Neural crest cell (in vitro differentiated cells): ENCODE results near the gene ODAD4. TPM values are rescaled to one million over a fixed set of nuclear protein-coding genes. Genes with fewer than 3 reads are reported as not detected.

Source experiments
- DNase-seq: peaks from one replicate; pipeline ENCODE4 v3.0.0; 2021; ENCODE audit warnings: low read depth, mixed read lengths, low spot score
- H3K27ac Mint-ChIP-seq: one replicate; pipeline ENCODE4 v1.8.0; 2021; ENCODE audit warnings: mild to moderate bottlenecking, mixed read lengths; ENCODE audit not compliant: unreplicated experiment
- H3K27me3 Mint-ChIP-seq: 2 replicates; pipeline ENCODE4 v1.8.0; 2021; ENCODE audit warnings: low read depth, mild to moderate bottlenecking, mixed read lengths
- H3K36me3 Mint-ChIP-seq: 2 replicates; pipeline ENCODE4 v1.8.0; 2021; ENCODE audit warnings: low read depth, mild to moderate bottlenecking, mixed read lengths
- H3K4me1 Mint-ChIP-seq: 2 replicates; pipeline ENCODE4 v1.8.0; 2021; ENCODE audit warnings: mixed read lengths
- H3K4me3 Mint-ChIP-seq: one replicate; pipeline ENCODE4 v1.8.0; 2021; ENCODE audit warnings: mild to moderate bottlenecking, mixed read lengths
- H3K9me3 Mint-ChIP-seq: 2 replicates; pipeline ENCODE4 v1.8.0; 2021; ENCODE audit warnings: mixed read lengths
- total RNA-seq: library from RNA; stranded (reverse); gene quantifications from 2 replicates; pipeline ENCODE4 v1.2.1, GENCODE V29; 2021
- TF ChIP-seq, protein P1 (sequence below): fragments of 200-600 bp; sonication (generic); conservative IDR thresholded peaks from 2 replicates; pipeline ENCODE4 v1.5.0; 2021; ENCODE audit warnings: antibody characterized with exemption, mild to moderate bottlenecking

The ODAD4 gene
- total RNA-seq, 1 donor from 2014 or later: 4.8 TPM

DNA sequence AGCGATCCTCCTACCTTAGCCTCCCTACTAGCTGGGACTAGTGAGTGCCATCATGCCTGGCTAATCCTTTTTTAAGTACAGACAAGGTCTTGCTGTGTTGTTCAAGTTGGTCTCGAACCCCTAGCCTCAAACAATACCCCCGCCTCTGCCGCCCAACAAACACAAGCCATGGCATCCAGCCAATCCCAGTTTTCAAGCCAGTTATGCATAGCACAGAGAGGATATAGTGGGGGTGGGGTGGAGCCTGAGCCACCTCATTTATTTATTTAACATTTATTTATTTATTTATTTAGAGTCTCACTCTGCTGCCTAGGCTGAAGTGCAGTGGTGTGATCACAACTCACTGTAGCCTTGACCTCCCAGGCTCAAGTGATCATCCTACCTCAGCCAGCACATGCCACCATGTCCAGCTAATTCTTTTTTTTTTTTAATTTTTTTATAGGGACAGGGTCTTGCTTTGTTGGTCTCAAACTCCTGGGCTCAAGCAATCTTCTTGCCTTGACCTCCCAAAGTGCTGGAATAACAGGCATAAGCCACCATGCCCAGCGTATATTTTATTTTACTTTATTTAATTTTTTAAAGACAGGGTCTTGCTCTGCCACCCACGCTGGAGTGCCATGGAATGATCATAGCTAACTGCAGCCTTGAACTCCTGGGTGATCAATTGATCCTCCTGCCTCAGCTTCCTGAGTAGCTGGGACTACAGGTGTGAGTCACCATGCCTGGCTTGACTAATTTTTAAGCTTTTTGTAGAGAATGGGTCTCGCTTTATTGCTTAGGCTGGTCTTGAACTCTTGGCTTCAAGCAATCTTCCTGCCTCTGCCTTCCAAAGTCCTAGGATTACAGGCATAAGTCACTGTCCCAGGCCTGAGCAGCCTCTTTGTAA is 39.0 kb upstream of the ODAD4 start:
- H3K9me3 Mint-ChIP-seq: no peaks in the 10 kb centered on the region
- H3K4me1 Mint-ChIP-seq: peaks cover under 1% of the 10 kb centered on the region
- TF ChIP-seq, protein P1, sequence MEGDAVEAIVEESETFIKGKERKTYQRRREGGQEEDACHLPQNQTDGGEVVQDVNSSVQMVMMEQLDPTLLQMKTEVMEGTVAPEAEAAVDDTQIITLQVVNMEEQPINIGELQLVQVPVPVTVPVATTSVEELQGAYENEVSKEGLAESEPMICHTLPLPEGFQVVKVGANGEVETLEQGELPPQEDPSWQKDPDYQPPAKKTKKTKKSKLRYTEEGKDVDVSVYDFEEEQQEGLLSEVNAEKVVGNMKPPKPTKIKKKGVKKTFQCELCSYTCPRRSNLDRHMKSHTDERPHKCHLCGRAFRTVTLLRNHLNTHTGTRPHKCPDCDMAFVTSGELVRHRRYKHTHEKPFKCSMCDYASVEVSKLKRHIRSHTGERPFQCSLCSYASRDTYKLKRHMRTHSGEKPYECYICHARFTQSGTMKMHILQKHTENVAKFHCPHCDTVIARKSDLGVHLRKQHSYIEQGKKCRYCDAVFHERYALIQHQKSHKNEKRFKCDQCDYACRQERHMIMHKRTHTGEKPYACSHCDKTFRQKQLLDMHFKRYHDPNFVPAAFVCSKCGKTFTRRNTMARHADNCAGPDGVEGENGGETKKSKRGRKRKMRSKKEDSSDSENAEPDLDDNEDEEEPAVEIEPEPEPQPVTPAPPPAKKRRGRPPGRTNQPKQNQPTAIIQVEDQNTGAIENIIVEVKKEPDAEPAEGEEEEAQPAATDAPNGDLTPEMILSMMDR: no peak
- H3K36me3 Mint-ChIP-seq: peaks cover 22% of the 10 kb centered on the region
- no peak overlapping the region for H3K4me3 Mint-ChIP-seq
- H3K27me3 Mint-ChIP-seq: no peaks in the 10 kb centered on the region
- no peak for DNase-seq
- no peak overlapping the region for H3K27ac Mint-ChIP-seq

DNA sequence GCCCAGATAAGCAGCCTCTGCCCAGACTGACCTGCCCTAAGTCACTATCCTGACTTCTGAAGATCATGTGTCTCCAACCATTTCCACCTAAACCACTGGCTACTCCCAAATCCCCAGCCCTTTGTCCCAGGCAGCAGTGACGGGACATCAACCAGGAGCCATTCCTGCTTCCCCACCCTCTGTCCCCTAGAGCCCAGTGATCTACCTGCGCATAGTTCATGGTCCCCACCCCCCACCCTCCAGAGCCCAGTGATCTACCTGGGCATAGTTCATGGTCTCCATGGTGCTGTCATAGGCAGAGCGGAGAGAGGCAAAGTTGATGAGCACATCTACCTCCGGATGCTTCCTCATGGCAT is 38.4 kb upstream of the ODAD4 start:
- Mint-ChIP-seq H3K9me3 (no peaks in the 10 kb centered on the region), H3K27me3 (no peaks in the 10 kb centered on the region), H3K4me1 (no peaks in the 10 kb centered on the region), H3K4me3 (no peak overlapping the region), H3K27ac (no peak overlapping the region), H3K36me3 (peaks cover 24% of the 10 kb centered on the region)
- no peak for DNase-seq
- TF ChIP-seq, protein P1: no peak

DNA sequence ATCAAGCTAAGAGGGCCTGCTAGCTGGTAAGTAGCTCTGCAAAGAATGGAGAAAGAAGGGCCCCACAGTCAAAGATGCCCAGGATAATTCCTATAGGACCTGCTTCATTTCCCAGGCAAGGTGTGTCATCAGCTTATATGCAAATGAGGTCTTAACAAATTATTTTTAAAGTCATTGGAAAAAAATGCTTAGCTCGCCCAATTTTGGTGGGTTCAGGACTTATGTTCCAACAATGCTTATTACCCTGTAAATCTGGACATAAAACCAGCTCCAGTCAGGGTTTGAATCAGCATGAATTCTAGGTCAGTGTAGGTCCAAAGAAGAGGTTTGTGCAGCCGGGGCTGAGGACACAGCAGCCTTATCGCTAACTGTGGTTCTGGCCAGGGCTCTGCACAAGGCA is 37.0 kb upstream of the ODAD4 start:
- Mint-ChIP-seq H3K9me3 (no peaks in the 10 kb centered on the region), H3K27ac (no peak overlapping the region), H3K4me1 (no peaks in the 10 kb centered on the region), H3K27me3 (no peaks in the 10 kb centered on the region), H3K36me3 (peaks cover 32% of the 10 kb centered on the region), H3K4me3 (no peak overlapping the region)
- no peak for DNase-seq
- TF ChIP-seq, protein P1: no peak

DNA sequence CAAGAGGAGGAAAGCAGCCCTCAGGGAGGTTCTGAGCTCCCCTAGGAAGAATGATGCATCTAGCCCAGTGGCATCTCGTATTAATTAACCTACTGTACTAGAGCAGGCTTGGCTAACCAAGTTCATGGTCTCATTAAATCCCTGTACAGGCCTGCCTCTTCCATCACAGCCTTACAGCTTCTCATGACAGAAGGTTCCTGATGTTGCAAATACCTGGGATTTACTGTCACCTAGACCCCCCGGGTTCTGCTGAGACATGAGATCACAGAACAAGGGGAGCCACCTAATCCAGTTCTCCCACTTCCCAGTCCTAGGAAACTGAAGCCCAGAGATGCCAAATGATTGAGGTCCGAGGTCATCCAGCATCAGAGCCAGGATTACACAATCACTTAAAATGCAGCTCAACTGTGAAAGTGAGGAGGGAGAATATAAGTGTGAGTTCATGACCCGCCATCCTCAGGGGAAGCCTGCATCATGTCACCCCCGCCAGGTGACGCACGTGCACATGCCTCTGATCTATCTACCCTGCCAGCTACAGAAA is 35.6 kb upstream of the ODAD4 start:
- DNase-seq: no peak
- TF ChIP-seq, protein P1: no peak
- Mint-ChIP-seq H3K4me3 (no peak overlapping the region), H3K27me3 (no peaks in the 10 kb centered on the region), H3K27ac (peak overlapping the region; percentile 36), H3K36me3 (peaks cover 40% of the 10 kb centered on the region), H3K4me1 (no peaks in the 10 kb centered on the region), H3K9me3 (no peaks in the 10 kb centered on the region)

DNA sequence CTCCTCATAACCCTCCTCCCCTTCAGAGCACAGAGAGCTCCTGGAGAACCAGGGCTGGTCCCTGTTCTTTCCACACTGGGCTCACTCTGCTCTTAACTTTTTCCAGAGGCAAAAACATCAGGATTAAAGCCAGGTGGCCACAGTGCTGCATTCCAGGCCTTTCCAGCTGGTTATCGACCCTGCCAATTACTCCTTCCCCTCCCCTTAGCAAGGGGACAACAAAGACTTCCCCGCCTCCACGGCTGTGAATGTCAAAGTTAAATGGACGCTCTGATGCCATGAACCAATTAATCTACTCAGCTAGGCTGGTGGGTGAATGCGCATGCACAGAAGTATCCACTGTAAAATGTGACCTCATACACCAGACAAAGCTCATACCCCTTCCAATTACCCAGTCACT is 34.8 kb upstream of the ODAD4 start:
- Mint-ChIP-seq H3K4me3 (no peak overlapping the region), H3K9me3 (no peaks in the 10 kb centered on the region), H3K4me1 (no peaks in the 10 kb centered on the region), H3K27ac (peak overlapping the region; percentile 21), H3K27me3 (no peaks in the 10 kb centered on the region), H3K36me3 (peaks cover 38% of the 10 kb centered on the region)
- TF ChIP-seq, protein P1: no peak
- no peak for DNase-seq
